ENCODE results near the gene ULBP2.
"Not testable (repeated sequence)": the region's sequence is repeated elsewhere in the genome, so short reads cannot be mapped to it uniquely, and the experiment has no call there.

The ULBP2 gene

GRCh38 chr6:149935246-149935645 is 6.6 kb upstream of the ULBP2 start:
- H2AFZ ChIP-seq (ENCODE audit: low read depth, low read length): no peak overlapping the region
- no peak overlapping the region for H2BK120ac ChIP-seq (ENCODE audit: low read depth, low read length)
- 37% methylated on average over 4 of the region's 4 CpGs for WGBS
- no peaks in the 10 kb centered on the region for H3K36me3 ChIP-seq (ENCODE audit: control insufficient read depth in 1 of 2, insufficient read depth in 2 of 2, low read depth in 1 of 2, low read length in 2 of 2)
- H3K4me2 ChIP-seq (ENCODE audit: low read length, poor library complexity, severe bottlenecking): no peak overlapping the region
- H3K9me3 ChIP-seq (ENCODE audit: control insufficient read depth, low read length): no peaks in the 10 kb centered on the region
- H3K4me3 ChIP-seq (ENCODE audit: insufficient read depth in 1 of 2, low read depth in 1 of 2, low read length in 2 of 2): no peak overlapping the region
- peaks cover 10% of the 10 kb centered on the region for H3K4me1 ChIP-seq (ENCODE audit: control insufficient read depth, insufficient read depth, low read depth, low read length)
- H3K4ac ChIP-seq (ENCODE audit: low read depth in 1 of 2, low read length in 2 of 2): no peak overlapping the region
- H3K27ac ChIP-seq (ENCODE audit: low read length, poor library complexity, severe bottlenecking): no peak overlapping the region
- no peak overlapping the region for H4K8ac ChIP-seq (ENCODE audit: low read length)
- H3K23ac ChIP-seq (ENCODE audit: low read length in 2 of 2): peak overlapping the region in 1 of 2 experiments; percentile 26
- H3K14ac ChIP-seq (ENCODE audit: low read length in 2 of 2): no peak overlapping the region
- no peak overlapping the region for H4K91ac ChIP-seq (ENCODE audit: low read length)
- no peak overlapping the region for H2BK5ac ChIP-seq (ENCODE audit: low read depth, low read length, poor library complexity, severe bottlenecking)
- H3K27me3 ChIP-seq (ENCODE audit: control insufficient read depth in 1 of 2, insufficient read depth in 1 of 2, low read length in 2 of 2): peaks cover 72 to 74% of the 10 kb centered on the region in 2 experiments
- H2BK12ac ChIP-seq (ENCODE audit: low read length in 2 of 2): no peak overlapping the region
- H2AK5ac ChIP-seq (ENCODE audit: low read length, severe bottlenecking): no peak overlapping the region
- H2BK15ac ChIP-seq (ENCODE audit: low read depth, poor library complexity, severe bottlenecking): no peak overlapping the region
- no peaks in the 10 kb centered on the region for H3K79me1 ChIP-seq (replicated peaks; ENCODE audit: low read length, poor library complexity, severe bottlenecking)
- no peak for DNase-seq
- H3K18ac ChIP-seq (ENCODE audit: low read depth in 1 of 2, low read length in 2 of 2): no peak overlapping the region
- no peak overlapping the region for H3K9ac ChIP-seq (ENCODE audit: low read length)

- no peak overlapping the region for H2AK5ac ChIP-seq (ENCODE audit: low read length, severe bottlenecking)
- no peak overlapping the region for H2AFZ ChIP-seq (ENCODE audit: low read depth, low read length)
- no peak overlapping the region for H3K4ac ChIP-seq (ENCODE audit: low read depth in 1 of 2, low read length in 2 of 2)
- no peak overlapping the region for H2BK120ac ChIP-seq (ENCODE audit: low read depth, low read length)
- H3K27ac ChIP-seq (ENCODE audit: low read length, poor library complexity, severe bottlenecking): no peak overlapping the region
- 74% methylated on average over 2 of the region's 2 CpGs for WGBS
- no peak overlapping the region for H3K4me2 ChIP-seq (ENCODE audit: low read length, poor library complexity, severe bottlenecking)
- H3K9ac ChIP-seq (ENCODE audit: low read length): no peak overlapping the region
- no peak overlapping the region for H2BK15ac ChIP-seq (ENCODE audit: low read depth, poor library complexity, severe bottlenecking)
- H3K14ac ChIP-seq (ENCODE audit: low read length in 2 of 2): no peak overlapping the region
- peaks cover 72 to 77% of the 10 kb centered on the region in 2 experiments for H3K27me3 ChIP-seq (ENCODE audit: control insufficient read depth in 1 of 2, insufficient read depth in 1 of 2, low read length in 2 of 2)
- H2BK12ac ChIP-seq (ENCODE audit: low read length in 2 of 2): no peak overlapping the region
- H3K36me3 ChIP-seq (ENCODE audit: control insufficient read depth in 1 of 2, insufficient read depth in 2 of 2, low read depth in 1 of 2, low read length in 2 of 2): no peaks in the 10 kb centered on the region
- H3K4me1 ChIP-seq (ENCODE audit: control insufficient read depth, insufficient read depth, low read depth, low read length): peaks cover 10% of the 10 kb centered on the region
- H4K91ac ChIP-seq (ENCODE audit: low read length): no peak overlapping the region
- no peak overlapping the region for H3K18ac ChIP-seq (ENCODE audit: low read depth in 1 of 2, low read length in 2 of 2)
- H3K9me3 ChIP-seq (ENCODE audit: control insufficient read depth, low read length): no peaks in the 10 kb centered on the region
- DNase-seq: no peak
- H2BK5ac ChIP-seq (ENCODE audit: low read depth, low read length, poor library complexity, severe bottlenecking): no peak overlapping the region
- peak overlapping the region in 1 of 2 experiments; percentile 26 for H3K23ac ChIP-seq (ENCODE audit: low read length in 2 of 2)
- H3K79me1 ChIP-seq (replicated peaks; ENCODE audit: low read length, poor library complexity, severe bottlenecking): no peaks in the 10 kb centered on the region
- H3K4me3 ChIP-seq (ENCODE audit: insufficient read depth in 1 of 2, low read depth in 1 of 2, low read length in 2 of 2): no peak overlapping the region
- H4K8ac ChIP-seq (ENCODE audit: low read length): no peak overlapping the region
Observed at GRCh38 chr6:149935668-149936067, 6.1 kb upstream of the ULBP2 start.

DNA sequence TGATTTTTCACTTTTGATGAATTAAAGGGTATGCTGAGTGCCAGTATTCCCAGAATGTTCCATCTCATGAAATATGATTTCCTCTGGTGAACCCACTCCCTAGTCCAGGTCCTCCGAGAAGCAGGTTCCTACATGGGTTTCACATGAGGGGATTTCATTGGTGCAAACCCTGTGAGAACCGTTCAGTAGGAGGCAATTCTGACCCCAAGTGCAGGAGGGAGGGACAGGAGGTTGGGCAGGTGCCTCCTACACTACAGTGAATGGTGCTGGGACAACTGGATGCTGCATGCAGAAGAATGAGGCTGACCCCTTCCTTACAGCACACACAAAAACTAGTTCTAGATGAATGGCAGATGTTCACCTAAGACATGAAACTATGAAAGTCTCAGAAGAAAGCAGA is 5.1 kb upstream of the ULBP2 start:
- Histone ChIP-seq H3K4ac (ENCODE audit: low read depth in 1 of 2, low read length in 2 of 2) (no peak overlapping the region), H3K18ac (ENCODE audit: low read depth in 1 of 2, low read length in 2 of 2) (no peak overlapping the region), H3K23ac (ENCODE audit: low read length in 2 of 2) (no peak overlapping the region), H2AK5ac (ENCODE audit: low read length, severe bottlenecking) (no peak overlapping the region), H2BK15ac (ENCODE audit: low read depth, poor library complexity, severe bottlenecking) (no peak overlapping the region), H2BK12ac (ENCODE audit: low read length in 2 of 2) (no peak overlapping the region), H3K27ac (ENCODE audit: low read length, poor library complexity, severe bottlenecking) (no peak overlapping the region), H4K91ac (ENCODE audit: low read length) (no peak overlapping the region), H3K79me1 (replicated peaks; ENCODE audit: low read length, poor library complexity, severe bottlenecking) (no peaks in the 10 kb centered on the region), H3K4me3 (ENCODE audit: insufficient read depth in 1 of 2, low read depth in 1 of 2, low read length in 2 of 2) (no peak overlapping the region), H2BK120ac (ENCODE audit: low read depth, low read length) (no peak overlapping the region), H3K27me3 (ENCODE audit: control insufficient read depth in 1 of 2, insufficient read depth in 1 of 2, low read length in 2 of 2) (peaks cover 72% of the 10 kb centered on the region in 2 experiments), H3K4me1 (ENCODE audit: control insufficient read depth, insufficient read depth, low read depth, low read length) (peaks cover 13% of the 10 kb centered on the region), H3K36me3 (ENCODE audit: control insufficient read depth in 1 of 2, insufficient read depth in 2 of 2, low read depth in 1 of 2, low read length in 2 of 2) (no peaks in the 10 kb centered on the region), H3K9me3 (ENCODE audit: control insufficient read depth, low read length) (no peaks in the 10 kb centered on the region), H3K9ac (ENCODE audit: low read length) (no peak overlapping the region), H2AFZ (ENCODE audit: low read depth, low read length) (no peak overlapping the region), H2BK5ac (ENCODE audit: low read depth, low read length, poor library complexity, severe bottlenecking) (no peak overlapping the region), H3K4me2 (ENCODE audit: low read length, poor library complexity, severe bottlenecking) (no peak overlapping the region), H4K8ac (ENCODE audit: low read length) (no peak overlapping the region), H3K14ac (ENCODE audit: low read length in 2 of 2) (no peak overlapping the region)
- no peak for DNase-seq
- 60% methylated on average over 2 of the region's 2 CpGs for WGBS

GRCh38 chr6:149938013-149938570 is 3.7 kb upstream of the ULBP2 start:
- not testable (repeated sequence) for H3K4ac ChIP-seq (ENCODE audit: low read depth in 1 of 2, low read length in 2 of 2); H2AK5ac ChIP-seq (ENCODE audit: low read length, severe bottlenecking); H2BK120ac ChIP-seq (ENCODE audit: low read depth, low read length); H3K79me1 ChIP-seq (replicated peaks; ENCODE audit: low read length, poor library complexity, severe bottlenecking); H2BK5ac ChIP-seq (ENCODE audit: low read depth, low read length, poor library complexity, severe bottlenecking); H3K9me3 ChIP-seq (ENCODE audit: control insufficient read depth, low read length); H3K18ac ChIP-seq (ENCODE audit: low read depth in 1 of 2, low read length in 2 of 2); H3K36me3 ChIP-seq (ENCODE audit: control insufficient read depth in 1 of 2, insufficient read depth in 2 of 2, low read depth in 1 of 2, low read length in 2 of 2); H2AFZ ChIP-seq (ENCODE audit: low read depth, low read length); DNase-seq; H4K8ac ChIP-seq (ENCODE audit: low read length); H3K27ac ChIP-seq (ENCODE audit: low read length, poor library complexity, severe bottlenecking)
- Histone ChIP-seq H3K9ac (ENCODE audit: low read length) (peak overlapping the region; percentile 62), H3K14ac (ENCODE audit: low read length in 2 of 2) (peak overlapping the region in 1 of 2 experiments; percentile 29), H3K4me3 (ENCODE audit: insufficient read depth in 1 of 2, low read depth in 1 of 2, low read length in 2 of 2) (peak overlapping the region; percentile 42 to 76), H3K4me2 (ENCODE audit: low read length, poor library complexity, severe bottlenecking) (peak overlapping the region; percentile 78), H4K91ac (ENCODE audit: low read length) (peak overlapping the region; percentile 18), H3K27me3 (ENCODE audit: control insufficient read depth in 1 of 2, insufficient read depth in 1 of 2, low read length in 2 of 2) (peaks cover 70 to 73% of the 10 kb centered on the region in 2 experiments), H3K4me1 (ENCODE audit: control insufficient read depth, insufficient read depth, low read depth, low read length) (peaks cover 18% of the 10 kb centered on the region), H2BK15ac (ENCODE audit: low read depth, poor library complexity, severe bottlenecking) (peak overlapping the region; percentile 44), H2BK12ac (ENCODE audit: low read length in 2 of 2) (peak overlapping the region in 1 of 2 experiments; percentile 38), H3K23ac (ENCODE audit: low read length in 2 of 2) (peak overlapping the region in 1 of 2 experiments; percentile 34)
- 3% methylated on average over 15 of the region's 20 CpGs for WGBS

Measured in mesenchymal stem cell (in vitro differentiated cells and primary cell).